ENCODE results near the gene KIAA0753.

GRCh38 chr17:6573982-6574686 lies 66.4 kb downstream of the KIAA0753 start:
- no peak for TF ChIP-seq CTCF (IDR thresholded peaks at IDR 0.05; ENCODE audit: low read depth, low read length)
- TF ChIP-seq POLR2A (IDR thresholded peaks at IDR 0.05; ENCODE audit: extremely low read depth, insufficient read length) = no peak

Measured in NB4 (cell line).